Activated CD4-positive, CD25-positive, alpha-beta regulatory T cell treated with anti-CD3 and anti-CD28 coated beads, Interleukin-2, amount 50 U/mL, for 16 hours (primary cell): ENCODE results near the gene RNLS.

Experiments
- DNase-seq: peaks from one replicate; pipeline ENCODE4 v3.0.0-alpha.2; 2020; ENCODE audit warnings: low read depth, low spot score

The RNLS gene

GRCh38 chr10:88582806-88583583 is at the start of gene RNLS:
TSS of gene RNLS (minus strand) at chr10:88583318.
- DNase-seq, result peak; percentile 21

GRCh38 chr10:88624840-88625239 is 41.7 kb upstream of the RNLS start:
- no peak for DNase-seq

- DNase-seq, result no peak
These were observed 40.7 kb upstream of the RNLS start for GRCh38 chr10:88623835-88624234.

DNA sequence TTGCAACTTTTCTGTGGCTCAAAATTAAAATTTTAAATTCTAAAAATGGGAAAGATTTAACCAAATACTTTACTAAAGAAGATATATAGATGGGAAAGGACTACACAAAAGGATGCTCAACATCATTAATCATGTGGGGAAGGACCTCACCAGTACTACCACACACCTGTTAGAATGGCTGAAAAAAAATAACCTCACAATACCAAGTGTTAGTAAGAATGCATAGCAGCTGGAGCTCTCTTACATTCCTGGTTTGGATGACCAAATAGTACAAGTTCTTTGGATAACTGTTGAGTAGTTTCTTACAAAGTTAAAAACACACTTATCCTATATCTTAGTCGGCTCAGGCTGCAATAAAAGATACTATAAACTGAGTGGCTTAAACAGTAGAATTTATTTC is 37.3 kb upstream of the RNLS start:
- DNase-seq, result no peak

GRCh38 chr10:88618496-88618895 is 35.4 kb upstream of the RNLS start:
- no peak for DNase-seq

DNA sequence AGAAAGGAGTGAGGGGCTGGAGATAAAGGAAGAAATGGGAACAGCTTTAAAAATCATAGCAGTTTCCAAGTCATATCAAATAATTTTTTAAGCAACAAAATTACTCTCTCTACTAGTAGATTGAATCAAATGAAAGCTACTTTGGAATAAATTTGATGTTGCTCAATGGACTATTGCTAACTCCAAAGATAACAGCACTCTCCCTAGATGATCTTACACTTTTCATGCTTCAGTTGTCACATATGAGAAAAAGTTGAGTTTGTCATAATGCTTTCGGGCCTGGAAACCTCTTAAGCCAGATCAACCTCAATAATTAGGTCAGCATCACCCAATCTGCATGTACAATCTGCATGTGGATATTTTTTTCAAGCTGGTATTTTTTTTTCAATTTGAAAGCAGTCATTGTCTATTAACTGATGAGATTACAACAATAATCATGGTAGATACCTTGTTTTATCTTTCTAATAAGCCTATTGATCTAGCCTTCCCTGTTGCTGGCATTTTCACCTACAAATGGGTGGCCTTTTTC is 34.7 kb upstream of the RNLS start:
- no peak for DNase-seq

GRCh38 chr10:88616250-88616977 is 33.3 kb upstream of the RNLS start:
- no peak for DNase-seq

DNA sequence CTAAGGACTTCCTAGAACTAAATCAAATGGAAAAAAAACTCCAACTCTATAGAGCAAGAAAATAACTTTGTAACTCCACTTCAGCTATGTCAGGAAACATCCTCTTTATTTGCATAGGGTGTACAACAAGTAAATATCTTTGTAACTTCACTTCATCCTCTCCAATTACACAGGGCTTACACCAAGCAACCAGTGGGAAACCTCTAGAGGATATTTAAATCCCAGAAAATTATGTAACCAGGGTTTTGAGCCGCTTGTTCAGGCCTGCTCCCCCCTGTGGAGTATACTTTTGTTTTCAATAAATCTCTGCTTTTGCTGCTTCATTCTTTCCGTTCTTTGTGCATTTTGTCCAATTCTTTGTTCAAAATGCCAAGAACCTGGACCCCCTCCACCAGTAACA is 25.7 kb upstream of the RNLS start:
- DNase-seq, result no peak

- DNase-seq, result no peak
These were observed 25.1 kb upstream of the RNLS start for GRCh38 chr10:88608052-88608732.

GRCh38 chr10:88598055-88598454 is 14.9 kb upstream of the RNLS start:
- no peak for DNase-seq

DNA sequence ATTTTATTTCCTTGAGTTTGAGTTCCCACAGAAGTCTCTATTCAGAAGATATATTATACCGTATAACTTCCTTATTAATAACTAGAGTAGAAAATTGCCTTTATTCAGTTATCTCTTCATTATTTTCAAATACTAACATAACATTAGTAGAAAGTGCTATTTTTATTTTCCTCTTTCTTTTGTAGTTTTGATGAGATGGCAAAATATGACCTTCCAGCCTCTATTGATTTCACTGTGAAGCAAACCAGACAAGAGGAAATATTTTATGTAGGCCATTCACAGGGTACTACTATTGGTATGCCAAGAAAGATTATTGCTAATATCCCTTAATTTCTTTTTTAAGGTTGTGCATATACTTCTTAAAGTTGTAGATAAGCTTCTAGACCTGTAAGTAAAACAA is 11.4 kb upstream of the RNLS start:
- DNase-seq, result no peak

DNA sequence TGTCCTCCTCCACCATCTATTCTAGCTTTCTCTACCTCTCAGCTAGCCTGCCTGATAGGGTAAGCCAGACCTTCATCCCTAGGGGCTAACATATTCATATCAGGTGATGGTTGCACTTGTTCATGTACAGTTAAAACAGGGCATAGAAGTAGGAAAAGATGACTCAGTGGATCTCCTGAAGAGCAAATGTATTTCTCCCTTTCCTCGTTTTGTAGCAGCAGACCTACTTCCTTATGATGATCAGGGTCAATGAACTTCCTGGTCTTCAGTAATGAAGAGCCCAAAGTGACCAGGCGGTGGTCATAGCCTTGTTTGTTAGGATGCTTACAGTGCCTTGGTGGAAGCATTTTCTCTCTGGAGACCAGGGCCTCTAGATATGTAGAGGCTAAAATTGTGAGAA is 9.8 kb upstream of the RNLS start:
- no peak for DNase-seq

DNA sequence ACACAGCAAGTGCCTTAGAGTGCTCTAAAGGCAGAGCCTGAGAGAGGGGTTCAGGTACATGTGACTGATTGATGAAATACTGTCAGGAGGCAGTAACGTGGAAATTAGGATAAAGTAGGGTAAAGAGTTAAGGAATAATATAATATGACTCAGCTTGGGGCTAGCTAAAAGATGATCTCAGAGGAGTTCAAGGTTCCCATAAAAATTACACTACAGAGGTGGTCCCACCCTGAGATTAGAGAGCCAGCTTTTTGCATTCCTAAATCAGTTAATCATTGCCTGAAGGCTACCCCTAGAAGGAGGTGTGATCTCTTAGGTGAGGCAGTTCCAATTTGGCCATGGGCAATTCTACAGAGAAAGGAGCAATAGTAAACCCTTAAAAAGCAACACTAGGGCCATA is 9.3 kb upstream of the RNLS start:
- no peak for DNase-seq

- no peak for DNase-seq
These were observed 3.3 kb upstream of the RNLS start, which contains the start of gene LIPJ for GRCh38 chr10:88586462-88586861. TSS of gene LIPJ (plus strand) at chr10:88586762. CDS start at chr10:88590688, 3,926 bp downstream.

DNA sequence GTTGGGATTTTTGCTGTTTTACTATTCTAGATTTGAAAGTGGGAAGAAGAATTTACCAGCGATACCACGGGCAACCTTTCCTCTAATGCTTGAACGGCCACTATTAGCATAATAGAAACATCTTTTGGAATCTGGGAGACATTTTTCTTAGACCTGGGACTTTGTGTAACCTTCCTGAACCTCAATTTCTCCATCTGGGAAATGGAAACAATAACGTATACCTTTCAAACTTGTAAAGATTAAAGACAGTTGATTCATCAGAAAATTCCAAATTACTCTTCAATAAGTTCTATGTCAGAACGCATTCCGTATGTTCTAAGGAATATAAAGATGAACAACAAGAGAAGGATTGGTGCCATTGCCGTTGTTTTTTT is 453 bp upstream of the RNLS start:
- no peak for DNase-seq

DNA sequence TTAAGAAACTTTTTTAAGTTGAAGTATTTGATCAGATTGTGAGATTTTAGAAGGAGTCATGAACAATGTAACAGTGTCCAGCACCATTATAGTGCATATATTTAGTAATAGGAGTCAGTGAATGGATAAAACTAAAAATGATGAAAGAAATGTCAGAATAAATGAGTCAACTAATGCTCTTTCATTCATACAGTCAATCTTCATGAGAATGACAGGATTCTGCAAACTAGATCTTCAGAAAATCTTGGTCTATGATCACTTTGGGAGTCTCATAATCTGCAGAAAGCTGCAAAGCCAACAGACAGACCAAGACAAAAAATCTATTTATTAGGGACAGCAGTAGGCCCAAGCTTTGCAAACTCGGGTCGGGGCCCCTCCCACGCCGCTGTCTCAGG is 710 bp downstream of the RNLS start:
- DNase-seq, result no peak

- DNase-seq, result no peak
These were observed 18.0 kb downstream of the RNLS start for GRCh38 chr10:88565072-88565471.

GRCh38 chr10:88562152-88562551 is 21.0 kb downstream of the RNLS start:
- DNase-seq, result no peak

DNA sequence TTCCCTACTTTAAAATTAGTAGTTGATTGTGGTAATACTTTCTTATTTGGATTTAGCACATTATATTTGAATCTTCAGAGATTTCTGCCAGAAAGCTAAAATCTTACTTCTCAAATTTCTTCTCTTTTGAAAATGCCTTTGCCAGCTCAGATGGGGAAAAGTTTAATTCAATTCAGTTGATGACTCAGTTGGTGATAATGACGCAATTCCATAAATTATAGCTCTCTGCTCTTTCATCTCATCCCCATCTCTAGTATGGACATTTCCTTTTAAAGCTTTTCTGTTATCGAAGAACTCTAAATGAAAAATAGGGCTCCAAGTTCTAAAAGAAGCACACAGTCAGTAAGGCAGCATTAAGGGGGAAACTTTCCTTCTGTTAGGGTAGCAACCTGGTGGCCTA is 25.5 kb downstream of the RNLS start:
- DNase-seq, result no peak

DNA sequence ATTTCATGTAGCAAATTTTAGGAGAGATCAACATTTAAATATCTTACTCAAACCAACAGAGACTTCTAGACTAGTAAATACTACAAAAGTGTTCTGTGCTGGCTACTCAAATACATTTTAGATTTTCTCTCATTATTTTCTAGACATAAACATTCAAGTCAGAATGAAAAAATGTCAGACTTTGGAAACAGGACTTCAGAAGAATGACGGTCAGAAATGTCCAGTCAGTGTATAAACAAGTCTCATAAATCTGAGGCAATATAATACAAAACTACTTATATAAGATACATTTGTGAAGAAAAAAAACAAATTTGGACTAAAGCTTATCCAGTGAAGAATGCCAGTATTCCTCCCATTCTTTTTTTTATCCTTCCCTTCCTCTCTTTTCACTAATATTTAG is 25.9 kb downstream of the RNLS start:
- DNase-seq, result no peak

DNA sequence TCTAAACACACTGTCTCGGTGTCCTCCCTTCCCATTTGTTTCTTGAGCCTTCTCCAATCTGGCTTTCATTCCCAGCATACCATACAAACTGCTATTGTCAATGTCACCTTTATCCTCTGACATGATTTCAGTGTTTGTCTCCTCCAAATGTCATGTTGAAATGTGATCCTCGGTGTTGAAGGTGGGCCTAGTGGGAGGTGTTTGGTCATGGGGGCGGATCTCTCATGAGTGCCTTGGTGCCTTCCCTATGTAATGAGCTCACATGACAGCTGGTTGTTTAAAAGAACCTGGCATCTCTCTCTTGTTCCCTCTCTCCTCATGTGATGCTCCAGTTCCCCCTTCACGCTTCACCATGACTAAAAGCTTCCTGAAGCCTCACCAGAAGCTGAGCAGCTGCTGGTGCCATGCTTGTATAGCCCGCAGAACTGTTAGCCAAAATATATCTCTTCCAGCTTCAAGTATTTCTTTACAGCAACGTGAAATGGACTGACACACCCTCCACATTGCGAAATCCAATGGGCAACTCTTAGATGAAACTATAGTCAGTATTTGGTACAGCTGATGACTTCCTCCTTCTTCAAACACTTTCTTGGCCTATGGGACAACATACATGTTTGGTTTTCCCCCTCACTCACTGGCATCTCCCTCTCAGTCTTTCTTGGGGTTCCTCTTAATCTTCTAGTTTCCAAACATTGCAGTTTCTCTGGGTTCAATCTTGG is 27.8 kb downstream of the RNLS start:
- no peak for DNase-seq
